GM21390 (cell line): ENCODE data around the gene ZNF506.
"Not testable (repeated sequence)": the region's sequence is repeated elsewhere in the genome, so short reads cannot be mapped to it uniquely, and the experiment has no call there.

Experiments
- ATAC-seq: cut with Tn5 transposase; IDR thresholded peaks from one replicate; pipeline ENCODE4 v1.9.1; 2021; ENCODE audit not compliant: unreplicated experiment

ZNF506 gene

DNA sequence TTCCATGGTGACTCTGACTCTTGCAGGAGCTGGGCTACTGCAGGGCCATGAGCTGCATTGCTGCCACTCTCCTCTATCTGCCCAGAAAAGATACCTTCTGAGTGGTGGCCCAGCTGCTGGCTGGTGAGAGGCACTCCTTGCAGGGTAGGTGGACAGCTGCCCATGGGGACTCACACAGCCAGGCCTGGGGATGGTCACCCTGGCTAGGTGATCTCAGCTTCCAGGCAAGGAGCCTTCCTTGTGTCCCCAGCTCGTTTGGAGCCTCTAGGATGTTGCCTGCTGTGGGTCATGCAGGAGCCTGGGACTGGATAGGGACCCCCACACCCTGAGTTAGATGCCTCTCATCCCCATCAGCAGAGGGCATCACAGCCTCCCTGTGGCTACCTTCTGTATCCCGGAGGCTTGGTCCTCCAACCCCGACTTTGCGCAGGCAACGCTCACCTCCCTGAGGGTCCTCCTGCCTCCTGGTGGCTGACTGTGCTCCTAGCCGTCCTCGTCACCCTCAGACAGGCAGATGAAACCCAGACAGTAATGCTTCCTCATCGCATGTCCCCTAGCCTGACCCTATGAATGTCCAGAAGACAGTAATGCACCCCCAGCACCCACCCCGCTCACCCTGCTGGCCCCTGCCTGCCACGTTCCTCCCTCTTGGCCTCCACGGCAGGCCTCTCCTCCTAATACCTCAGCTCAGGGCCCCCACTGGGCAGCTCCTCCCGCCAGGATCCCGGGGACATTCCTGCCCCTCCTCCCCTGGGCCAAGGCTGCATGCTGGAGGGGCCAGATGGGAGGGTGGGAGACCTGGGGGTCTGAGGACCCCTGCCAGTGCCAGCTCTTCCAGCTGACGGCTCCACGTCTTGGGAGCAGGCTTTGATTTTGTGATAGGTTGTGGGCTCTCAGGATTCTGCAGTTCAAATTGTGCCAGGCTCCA, 75.0 kb downstream of the ZNF506 start:
- ATAC-seq: no peak

GRCh38 chr19:19745496-19746285, 75.9 kb downstream of the ZNF506 start:
- no peak for ATAC-seq

DNA sequence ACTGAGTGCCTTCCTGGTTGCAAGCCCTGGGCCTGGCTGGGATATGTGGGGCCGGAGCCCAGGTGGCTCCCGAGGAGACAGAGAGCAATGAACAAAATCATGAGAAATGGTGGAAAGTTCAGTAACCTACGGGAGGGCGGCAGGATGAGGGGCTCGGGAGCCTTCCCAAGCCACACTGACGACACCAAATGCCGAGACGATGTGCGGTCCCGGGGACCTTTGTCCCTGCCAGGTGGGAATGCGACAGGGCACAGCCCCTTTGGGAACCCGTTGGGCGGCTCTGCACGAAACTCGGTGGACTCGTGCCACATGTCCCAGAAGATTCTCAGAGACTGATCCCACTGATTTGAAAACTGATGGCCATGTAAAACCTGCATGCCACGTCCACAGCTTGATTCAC, 76.9 kb downstream of the ZNF506 start:
- no peak for ATAC-seq

- not testable (repeated sequence) for ATAC-seq
Observed at GRCh38 chr19:19743921-19744320, 77.6 kb downstream of the ZNF506 start.

GRCh38 chr19:19743176-19743575, 78.4 kb downstream of the ZNF506 start:
- ATAC-seq: no peak

DNA sequence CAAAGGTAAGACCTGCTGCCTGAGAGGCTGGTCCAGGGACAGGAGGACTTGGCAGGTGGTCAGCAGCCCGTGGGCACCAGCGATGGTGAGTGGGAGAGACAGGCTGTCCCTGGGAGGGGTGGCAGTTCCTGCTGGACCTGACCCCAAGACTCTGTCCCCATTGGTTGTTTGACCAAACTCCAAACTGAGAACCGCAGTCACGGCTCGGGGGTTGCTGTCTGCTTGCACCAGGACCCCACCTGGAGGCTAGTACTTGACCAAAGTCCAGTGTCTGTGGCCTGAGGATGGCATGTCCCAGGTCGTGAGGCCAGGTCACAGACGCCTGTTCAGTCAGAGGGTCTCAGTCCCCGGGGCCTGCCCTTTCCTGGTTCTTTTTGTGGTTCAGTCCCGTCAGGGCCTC, 78.8 kb downstream of the ZNF506 start:
- ATAC-seq: no peak
